ENCODE results near the gene CISD2.
"Not testable (repeated sequence)": the region's sequence is repeated elsewhere in the genome, so short reads cannot be mapped to it uniquely, and the experiment has no call there.

The CISD2 gene

GRCh38 chr4:102849579-102850104 lies 19.1 kb upstream of the CISD2 start:
- DNase-seq (ENCODE audit: low read depth in 3 of 3) = no peak

GRCh38 chr4:102850370-102850769 lies 18.4 kb upstream of the CISD2 start:
- no peak for DNase-seq (ENCODE audit: low read depth in 3 of 3)

- DNase-seq (ENCODE audit: low read depth in 3 of 3) = no peak
These were observed 9.8 kb upstream of the CISD2 start for GRCh38 chr4:102858828-102859464.

GRCh38 chr4:102860611-102861324 lies 8.0 kb upstream of the CISD2 start:
- no peak for DNase-seq (ENCODE audit: low read depth in 3 of 3)

- no peak for DNase-seq (ENCODE audit: low read depth in 3 of 3)
These were observed 6.8 kb upstream of the CISD2 start for GRCh38 chr4:102862016-102862415.

GRCh38 chr4:102862747-102863146 lies 6.0 kb upstream of the CISD2 start:
- no peak for DNase-seq (ENCODE audit: low read depth in 3 of 3)

GRCh38 chr4:102865327-102865726 lies 3.5 kb upstream of the CISD2 start:
- DNase-seq (ENCODE audit: low read depth in 3 of 3) = not testable (repeated sequence)

- DNase-seq (ENCODE audit: low read depth in 3 of 3) = no peak
These were observed 1.3 kb upstream of the CISD2 start for GRCh38 chr4:102867278-102868152.

GRCh38 chr4:102868153-102868780 lies 525 bp upstream of the CISD2 start:
- peak in 2 of 3 donors; percentile 11 to 15 for DNase-seq (ENCODE audit: low read depth in 3 of 3)

- peak in 2 of 3 donors; percentile 11 to 46 for DNase-seq (ENCODE audit: low read depth in 3 of 3)
These were observed 891 bp downstream of the CISD2 start for GRCh38 chr4:102869569-102870197.

- no peak for DNase-seq (ENCODE audit: low read depth in 3 of 3)
These were observed 3.0 kb downstream of the CISD2 start for GRCh38 chr4:102871772-102872171.

GRCh38 chr4:102877477-102878106 lies 8.8 kb downstream of the CISD2 start:
- DNase-seq (ENCODE audit: low read depth in 3 of 3) = not testable (repeated sequence)

GRCh38 chr4:102878349-102878748 lies 9.6 kb downstream of the CISD2 start:
- DNase-seq (ENCODE audit: low read depth in 3 of 3) = not testable (repeated sequence)

- DNase-seq (ENCODE audit: low read depth in 3 of 3) = no peak
These were observed 10.1 kb downstream of the CISD2 start for GRCh38 chr4:102878901-102879300.

GRCh38 chr4:102881343-102881742 lies 12.6 kb downstream of the CISD2 start:
- DNase-seq (ENCODE audit: low read depth in 3 of 3) = no peak

GRCh38 chr4:102883278-102883677 lies 14.5 kb downstream of the CISD2 start:
- DNase-seq (ENCODE audit: low read depth in 3 of 3) = no peak

- DNase-seq (ENCODE audit: low read depth in 3 of 3) = not testable (repeated sequence)
These were observed 19.8 kb downstream of the CISD2 start for GRCh38 chr4:102888570-102888969.

- not testable (repeated sequence) for DNase-seq (ENCODE audit: low read depth in 3 of 3)
These were observed 21.1 kb downstream of the CISD2 start for GRCh38 chr4:102889866-102890265.

GRCh38 chr4:102896547-102896946 lies 27.8 kb downstream of the CISD2 start:
- not testable (repeated sequence) for DNase-seq (ENCODE audit: low read depth in 3 of 3)

GRCh38 chr4:102897610-102898009 lies 28.8 kb downstream of the CISD2 start:
- not testable (repeated sequence) for DNase-seq (ENCODE audit: low read depth in 3 of 3)

- DNase-seq (ENCODE audit: low read depth in 3 of 3) = no peak
These were observed 33.0 kb downstream of the CISD2 start for GRCh38 chr4:102901804-102902203.

All from stimulated activated CD4-positive, alpha-beta T cell treated with anti-CD3 and anti-CD28 coated beads, TNF-alpha, amount 100 ng/mL, for 48 hours (primary cell).